NCI-H146 treated with DMSO at 0.1 percent for 48 hours (cell line): ENCODE measurements around the gene UTP20.

Source experiments
- DNase-seq: peaks from one replicate; lab custom pipeline; 2025; ENCODE audit not compliant: unreplicated experiment; lab: John Stamatoyannopoulos, UW

Gene UTP20

DNA sequence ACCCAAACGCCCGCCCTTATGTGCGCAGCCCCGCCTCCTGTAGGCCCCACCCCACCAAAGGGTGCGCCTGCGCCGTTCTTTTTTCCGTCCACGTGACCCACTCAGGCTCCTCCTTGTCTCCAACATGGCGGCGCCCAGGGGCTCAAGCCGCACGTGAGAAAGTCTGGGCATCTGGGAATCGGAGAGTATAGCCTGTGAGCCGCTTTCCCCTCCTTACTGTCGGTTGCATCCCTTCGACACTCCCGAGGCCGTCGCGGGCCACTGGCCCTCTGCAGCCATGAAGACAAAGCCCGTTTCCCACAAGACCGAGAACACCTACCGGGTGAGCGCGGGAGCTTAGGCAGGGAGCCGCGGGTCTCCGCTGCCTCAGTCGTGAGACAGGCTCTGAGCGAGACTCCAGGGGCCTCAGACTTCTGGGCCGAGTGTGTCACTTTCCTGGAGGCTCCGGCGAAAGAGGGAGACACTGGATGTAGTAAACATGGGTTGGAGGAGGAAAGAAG, at the start of gene UTP20:
UTP20 (plus strand) TSS at position 100 of the 500 bp plus-strand sequence; CDS start at position 278, 178 bp downstream.
- peak; percentile 87 for DNase-seq

GRCh38 chr12:101230547-101230946, 49.4 kb upstream of the UTP20 start:
- no peak for DNase-seq

- DNase-seq, result no peak
Observed at GRCh38 chr12:101231636-101232035, 48.3 kb upstream of the UTP20 start.

- DNase-seq, result no peak
Observed at GRCh38 chr12:101235686-101236085, 44.2 kb upstream of the UTP20 start.

DNA sequence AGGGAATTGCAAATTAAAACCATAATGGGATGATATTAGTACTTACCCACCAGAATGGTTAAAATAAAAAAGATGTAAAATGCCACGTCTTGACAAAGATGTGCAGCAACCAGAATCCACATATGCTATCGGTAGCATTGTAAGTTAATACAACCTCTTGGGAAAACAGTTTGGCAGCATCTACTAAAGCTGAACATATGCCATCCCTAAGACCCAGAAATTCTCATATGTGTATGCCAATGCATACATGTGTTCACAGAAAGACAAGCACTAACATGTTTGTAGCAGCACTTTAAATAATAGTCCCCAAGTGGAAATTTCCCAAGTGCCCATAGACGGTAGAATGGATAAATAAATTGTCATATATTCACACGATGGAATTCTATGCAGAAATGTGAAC, 41.6 kb upstream of the UTP20 start:
- DNase-seq, result no peak

DNA sequence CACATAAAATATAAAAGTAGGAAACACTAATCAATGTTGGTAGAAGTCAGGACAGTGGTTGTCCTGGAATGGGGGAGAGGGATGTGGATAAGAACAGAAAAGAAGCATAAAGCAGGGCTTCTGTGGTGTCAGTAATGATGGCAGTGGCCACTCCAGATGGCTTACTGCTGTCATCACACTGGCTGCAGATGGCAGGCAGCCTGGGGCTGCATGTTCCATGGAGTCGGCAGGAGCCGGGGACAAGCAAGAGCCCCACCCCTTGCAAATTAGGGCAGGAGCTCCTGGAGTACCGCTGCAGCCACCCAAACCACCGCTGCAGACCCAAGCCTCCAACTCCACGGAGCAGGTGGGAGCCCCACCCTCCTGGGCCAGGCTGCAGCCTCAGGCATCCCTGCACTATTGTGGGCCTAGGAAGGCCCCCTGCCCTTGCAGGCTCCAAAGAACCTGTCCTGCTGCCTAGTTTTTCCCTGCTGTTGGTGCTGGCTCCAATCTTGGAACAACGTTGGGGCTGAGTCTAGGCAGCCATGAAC, 41.0 kb upstream of the UTP20 start:
- DNase-seq, result no peak

GRCh38 chr12:101243074-101243473, 36.8 kb upstream of the UTP20 start:
- no peak for DNase-seq

DNA sequence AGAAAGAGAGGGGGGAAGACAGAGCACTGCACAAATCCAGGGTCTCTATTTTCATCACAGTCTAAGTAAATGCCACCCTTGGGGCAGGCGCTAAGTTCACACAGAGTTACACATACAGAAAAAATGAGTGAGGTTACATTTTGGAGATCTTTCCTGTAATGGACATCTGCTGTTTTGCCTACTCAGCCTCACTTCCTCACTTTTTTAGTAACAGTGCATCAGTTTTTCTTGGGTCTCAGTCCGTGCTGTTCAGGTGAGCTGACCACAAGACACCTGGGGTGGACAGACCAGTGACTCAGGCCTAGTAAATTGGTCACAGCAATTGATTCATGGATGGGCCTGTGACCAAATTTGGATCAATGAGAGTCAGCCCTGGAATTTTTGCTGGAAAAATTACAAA, 36.3 kb upstream of the UTP20 start:
- DNase-seq, result no peak

GRCh38 chr12:101256266-101256665, 23.6 kb upstream of the UTP20 start:
- DNase-seq, result no peak

DNA sequence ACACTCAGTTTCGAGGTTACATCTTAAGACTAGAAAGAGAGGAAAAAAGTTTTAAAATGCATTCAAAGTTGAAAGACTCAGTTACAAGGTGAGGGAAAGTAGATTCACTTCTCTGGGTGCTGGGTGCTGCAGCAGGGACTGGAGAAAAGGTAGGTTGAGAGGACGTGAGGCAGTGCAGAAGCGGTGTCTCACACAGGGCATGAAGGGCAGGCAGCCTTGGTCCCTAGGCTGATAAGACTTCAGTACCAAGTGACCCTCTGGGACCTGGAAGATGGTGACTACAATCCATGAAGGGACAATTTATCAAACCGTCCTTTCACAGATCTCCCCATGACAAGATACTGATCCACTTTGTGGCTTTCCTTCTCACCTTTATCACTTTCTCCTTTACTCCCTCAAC, 22.5 kb upstream of the UTP20 start:
- no peak for DNase-seq

- DNase-seq, result no peak
Observed at GRCh38 chr12:101267111-101267510, 12.8 kb upstream of the UTP20 start.

DNA sequence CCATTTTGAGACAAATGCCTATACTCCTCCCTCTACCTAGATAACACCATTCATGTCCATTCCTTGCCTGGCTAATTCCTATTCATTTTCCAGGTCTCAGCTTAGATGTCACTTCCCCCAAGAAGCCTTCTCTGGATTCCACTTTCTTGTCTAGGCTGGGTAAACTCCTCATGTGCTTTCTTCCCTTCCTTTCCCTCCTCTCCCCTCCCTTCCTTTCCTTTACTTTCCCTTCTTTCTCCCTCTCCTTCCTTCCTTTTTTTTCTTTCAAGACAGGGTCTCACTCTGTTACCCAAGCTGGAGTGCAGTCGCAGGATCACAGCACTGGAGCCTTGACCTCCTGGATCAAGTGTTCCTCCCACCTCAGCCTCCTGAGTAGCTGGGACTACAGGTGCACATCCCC, 3.5 kb upstream of the UTP20 start:
- DNase-seq, result no peak

- DNase-seq, result no peak
Observed at GRCh38 chr12:101277443-101277842, 2.5 kb upstream of the UTP20 start.

DNA sequence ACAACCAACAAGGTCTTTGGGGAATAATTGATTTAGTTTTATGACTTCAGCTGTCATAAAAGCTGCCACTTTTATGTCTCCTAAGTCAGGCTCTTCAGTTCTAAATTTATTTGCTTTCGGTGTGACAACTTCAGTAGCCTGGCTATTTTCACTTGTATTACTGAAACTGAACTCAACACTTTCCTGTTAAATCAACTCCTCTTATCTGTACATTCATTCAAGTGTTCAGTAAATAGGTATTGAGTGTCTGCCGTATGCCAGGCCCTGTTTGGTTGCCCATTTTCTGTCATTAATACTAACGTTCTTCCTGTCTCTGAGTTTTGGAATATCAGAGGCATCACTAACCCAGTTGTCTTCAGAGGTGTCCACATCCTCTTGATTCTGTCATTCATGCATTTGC, 7.5 kb downstream of the UTP20 start:
- DNase-seq, result no peak

- no peak for DNase-seq
Observed at GRCh38 chr12:101297661-101298060, 17.8 kb downstream of the UTP20 start.

- no peak for DNase-seq
Observed at GRCh38 chr12:101298426-101298825, 18.5 kb downstream of the UTP20 start.

DNA sequence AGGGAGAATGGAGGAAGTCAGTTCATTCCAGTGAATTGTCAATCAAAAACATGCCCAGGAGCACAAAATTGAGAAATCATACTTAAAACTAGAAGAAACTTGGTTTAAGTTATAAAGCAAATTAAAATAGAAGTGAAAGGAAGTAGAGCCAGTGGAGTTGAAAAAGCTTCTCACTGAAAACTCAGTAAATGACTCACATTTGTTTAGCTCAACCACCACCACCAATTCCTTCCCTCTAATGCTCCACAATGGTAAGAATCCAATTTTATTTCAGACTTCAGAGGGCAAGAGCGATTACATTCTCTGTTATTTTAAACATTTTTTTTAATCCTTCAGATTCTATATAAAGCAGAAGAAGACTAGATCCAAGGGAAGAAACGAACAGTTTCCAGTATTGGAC, 19.4 kb downstream of the UTP20 start:
- DNase-seq, result no peak

DNA sequence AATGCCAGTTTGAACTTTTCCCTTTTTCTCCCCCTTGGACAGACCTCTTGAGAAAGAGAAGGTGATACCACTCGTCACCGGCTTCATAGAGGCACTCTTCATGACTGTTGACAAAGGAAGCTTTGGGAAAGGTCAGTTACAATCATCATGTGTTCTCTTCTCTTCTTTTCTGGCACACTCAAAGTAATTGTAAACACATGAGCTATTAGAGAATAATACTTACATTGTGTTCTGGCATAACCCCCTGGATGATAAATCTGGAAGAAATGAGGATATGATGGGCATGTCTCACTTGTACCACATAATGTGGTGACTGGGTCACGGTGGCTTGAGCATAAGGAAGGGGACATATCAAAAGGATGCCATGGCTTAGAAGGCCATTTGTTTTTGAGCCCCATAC, 20.0 kb downstream of the UTP20 start:
- no peak for DNase-seq

- DNase-seq, result no peak
Observed at GRCh38 chr12:101302741-101303140, 22.8 kb downstream of the UTP20 start.

DNA sequence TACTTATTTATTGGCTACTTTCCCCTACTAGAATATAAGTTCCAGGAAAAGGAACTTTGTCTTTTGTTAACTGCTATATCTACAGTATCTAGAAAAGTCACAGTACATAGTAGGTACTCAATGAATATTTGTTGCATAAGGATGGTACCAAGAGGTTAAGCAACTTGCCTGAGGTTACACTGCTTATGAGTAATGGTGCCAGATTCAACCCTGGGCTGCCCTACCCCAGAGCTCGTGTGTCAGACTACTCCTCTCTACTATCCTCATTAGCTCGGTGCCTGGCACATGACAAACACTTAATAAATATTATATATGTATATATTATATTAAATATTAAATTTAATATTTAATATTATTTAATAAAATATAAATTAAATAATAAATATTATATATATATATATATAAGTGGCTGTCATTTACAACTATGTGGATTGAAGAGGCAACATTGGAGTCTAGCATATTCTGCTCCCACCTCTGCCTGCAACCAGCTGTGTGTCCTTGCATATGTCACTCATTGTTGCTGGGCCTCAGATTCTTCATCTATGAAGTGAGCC, 25.4 kb downstream of the UTP20 start:
- DNase-seq, result no peak

- DNase-seq, result no peak
Observed at GRCh38 chr12:101305794-101306193, 25.9 kb downstream of the UTP20 start.

- no peak for DNase-seq
Observed at GRCh38 chr12:101322480-101322879, 42.6 kb downstream of the UTP20 start.

DNA sequence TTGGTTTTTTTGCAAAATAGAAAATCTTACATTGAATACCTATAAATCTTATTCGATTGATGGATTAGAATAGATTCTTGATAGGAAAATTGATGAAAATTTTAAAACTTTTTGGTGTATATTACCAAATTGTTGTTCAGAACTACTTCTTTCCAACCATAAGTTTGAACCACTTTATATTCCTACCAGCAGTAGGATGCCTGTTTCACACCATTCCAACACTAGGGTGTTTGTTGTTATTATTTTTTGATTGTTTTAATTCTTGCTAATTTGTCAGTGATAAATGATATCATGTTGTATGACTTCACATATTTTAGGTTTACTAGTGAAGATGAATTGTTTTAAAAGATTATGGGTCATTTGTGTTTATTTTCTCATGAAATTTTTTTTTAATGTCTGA, 43.4 kb downstream of the UTP20 start:
- DNase-seq, result no peak
